ENCODE measurements around the gene TENM4.

GRCh38 chr11:79182794-79183193 lies 258.0 kb downstream of the TENM4 start:
- TF ChIP-seq CTCF (IDR thresholded peaks at IDR 0.05) = no peak
- TF ChIP-seq POLR2A (IDR thresholded peaks at IDR 0.05) = no peak
